MCF 10A (cell line): ENCODE results near the gene ZNF549. TPM values are rescaled to one million over a fixed set of nuclear protein-coding genes. Genes with fewer than 3 reads are reported as not detected.
A peak's percentile ranks its signal among the peaks of the same experiment; 100 is the strongest.

Experiments
- BruUV-seq: library from RNA; stranded (reverse); fragments of 400-500 nt; replicated peaks from 2 replicates; lab custom pipeline; 2021; lab: Mats Ljungman, UMichigan
- CTCF ChIA-PET: fragments of 300-600 bp; sonication (Branson Sonifier 250); formaldehyde crosslinking; extraction: SDS; loops from one replicate; lab custom pipeline; 2021; ENCODE audit warnings: antibody characterized with exemption, inconsistent platforms; lab: Yijun Ruan, JAX
- POLR2A ChIA-PET: fragments of 300-600, 350-650 bp; sonication (Branson Sonifier 250); formaldehyde crosslinking; extraction: SDS; loops from one replicate; lab custom pipeline; 2020; ENCODE audit warnings: antibody characterized with exemption, inconsistent platforms; lab: Yijun Ruan, JAX
- DNase-seq: peaks from one replicate; pipeline ENCODE4 v3.0.0-alpha.2; 2018; ENCODE audit not compliant: unreplicated experiment
- H3K27ac Mint-ChIP-seq: one replicate; pipeline ENCODE4 v1.8.0; 2022; ENCODE audit warnings: mild to moderate bottlenecking, low read depth, mixed read lengths; ENCODE audit not compliant: unreplicated experiment
- H3K27me3 Mint-ChIP-seq: one replicate; pipeline ENCODE4 v1.8.0; 2022; ENCODE audit warnings: mixed read lengths; ENCODE audit not compliant: insufficient read depth, unreplicated experiment
- H3K36me3 Mint-ChIP-seq: one replicate; pipeline ENCODE4 v1.8.0; 2022; ENCODE audit warnings: mild to moderate bottlenecking, moderate library complexity, mixed read lengths; ENCODE audit not compliant: insufficient read depth, unreplicated experiment
- H3K4me1 Mint-ChIP-seq: one replicate; pipeline ENCODE4 v1.8.0; 2022; ENCODE audit warnings: mixed read lengths; ENCODE audit not compliant: insufficient read depth, unreplicated experiment
- H3K4me3 Mint-ChIP-seq: one replicate; pipeline ENCODE4 v1.8.0; 2022; ENCODE audit warnings: mild to moderate bottlenecking, moderate library complexity, mixed read lengths; ENCODE audit not compliant: unreplicated experiment
- H3K9me3 Mint-ChIP-seq: one replicate; pipeline ENCODE4 v1.8.0; 2022; ENCODE audit warnings: mixed read lengths; ENCODE audit not compliant: unreplicated experiment
- intact Hi-C: fragments of 100-400 bp; cut with micrococcal nuclease; formaldehyde crosslinking; loops from 2 replicates; pipeline ENCODE4 v1.14.1; 2022
- total RNA-seq: library from RNA; stranded (reverse); gene quantifications from 2 replicates; pipeline ENCODE4 v1.2.3, GENCODE V29; 2022
- TF ChIP-seq, protein P1 (sequence below): fragments of 200-600 bp; IDR thresholded peaks from one replicate; pipeline ENCODE4 v1.8.0; 2022; ENCODE audit warnings: antibody characterized with exemption, mild to moderate bottlenecking; ENCODE audit not compliant: unreplicated experiment

Gene ZNF549
- total RNA-seq, 1 experiment from 2014 or later: 3.9 TPM

DNA sequence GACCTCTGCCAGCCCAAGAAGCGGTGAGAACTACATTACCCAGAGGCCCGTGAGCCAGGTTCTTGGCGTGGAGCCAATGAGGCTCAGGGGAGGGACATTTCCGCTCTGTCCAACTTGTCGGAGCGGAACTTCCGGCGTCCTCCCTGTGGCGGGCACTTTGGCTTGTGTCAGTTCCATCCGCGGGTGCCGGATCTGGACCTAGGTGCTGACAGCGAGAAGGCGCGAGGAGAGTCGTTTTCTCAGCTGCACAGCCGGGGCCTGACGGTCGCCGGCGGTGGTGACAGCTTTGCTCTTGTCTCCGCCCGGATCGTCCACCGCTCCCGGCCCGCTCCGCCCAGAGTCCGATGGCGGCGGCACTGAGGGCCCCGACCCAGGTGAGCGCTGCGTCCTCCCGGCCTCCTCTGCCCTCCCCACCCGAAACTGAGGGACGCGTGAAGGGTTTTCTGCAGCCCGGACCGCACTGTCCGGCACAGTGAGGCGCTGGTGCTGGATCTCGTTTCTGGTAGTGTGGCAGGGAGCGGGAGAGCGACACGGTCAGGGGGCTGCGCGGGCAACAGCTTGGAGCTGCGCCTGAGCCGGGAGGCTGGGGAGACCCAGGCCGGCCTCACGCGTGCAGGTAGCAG, 72.7 kb downstream of the ZNF549 start, which contains the start of gene ZNF530:
Gene ZNF530 (plus strand): TSS at position 125 of the 623 bp plus-strand sequence. CDS start 4,461 bp downstream, outside the sequence.
- Mint-ChIP-seq H3K36me3 (peaks cover 6% of the 10 kb centered on the region), H3K4me3 (peak within 1 kb of the TSS; percentile 79), H3K27ac (peak within 1 kb of the TSS; percentile 71), H3K9me3 (peaks cover 26% of the 10 kb centered on the region), H3K27me3 (no peaks in the 10 kb centered on the region), H3K4me1 (peaks cover 8% of the 10 kb centered on the region)
- ChIA-PET CTCF (interaction anchor here (0.6 to 1.0 kb wide), 5 partner anchors 24 to 630 kb away, joined by 3 to 4 read pairs (median 3); no protein-coding TSS in a partner anchor), POLR2A (interaction anchor here (0.7 to 2.1 kb wide), 9 partner anchors 10 to 215 kb away, joined by 3 to 9 read pairs (median 3); partner anchors contain the start of genes ZNF134, ZNF416, ZNF551 and ZNF552)
- intact Hi-C loops: loop anchor here (2.0 kb wide), 1 partner anchor 21 kb away; the partner anchor contains the start of gene ZNF416
- TF ChIP-seq, protein P1, sequence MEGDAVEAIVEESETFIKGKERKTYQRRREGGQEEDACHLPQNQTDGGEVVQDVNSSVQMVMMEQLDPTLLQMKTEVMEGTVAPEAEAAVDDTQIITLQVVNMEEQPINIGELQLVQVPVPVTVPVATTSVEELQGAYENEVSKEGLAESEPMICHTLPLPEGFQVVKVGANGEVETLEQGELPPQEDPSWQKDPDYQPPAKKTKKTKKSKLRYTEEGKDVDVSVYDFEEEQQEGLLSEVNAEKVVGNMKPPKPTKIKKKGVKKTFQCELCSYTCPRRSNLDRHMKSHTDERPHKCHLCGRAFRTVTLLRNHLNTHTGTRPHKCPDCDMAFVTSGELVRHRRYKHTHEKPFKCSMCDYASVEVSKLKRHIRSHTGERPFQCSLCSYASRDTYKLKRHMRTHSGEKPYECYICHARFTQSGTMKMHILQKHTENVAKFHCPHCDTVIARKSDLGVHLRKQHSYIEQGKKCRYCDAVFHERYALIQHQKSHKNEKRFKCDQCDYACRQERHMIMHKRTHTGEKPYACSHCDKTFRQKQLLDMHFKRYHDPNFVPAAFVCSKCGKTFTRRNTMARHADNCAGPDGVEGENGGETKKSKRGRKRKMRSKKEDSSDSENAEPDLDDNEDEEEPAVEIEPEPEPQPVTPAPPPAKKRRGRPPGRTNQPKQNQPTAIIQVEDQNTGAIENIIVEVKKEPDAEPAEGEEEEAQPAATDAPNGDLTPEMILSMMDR: no peak
- no TSS peak for BruUV-seq
- peak; percentile 97 for DNase-seq

DNA sequence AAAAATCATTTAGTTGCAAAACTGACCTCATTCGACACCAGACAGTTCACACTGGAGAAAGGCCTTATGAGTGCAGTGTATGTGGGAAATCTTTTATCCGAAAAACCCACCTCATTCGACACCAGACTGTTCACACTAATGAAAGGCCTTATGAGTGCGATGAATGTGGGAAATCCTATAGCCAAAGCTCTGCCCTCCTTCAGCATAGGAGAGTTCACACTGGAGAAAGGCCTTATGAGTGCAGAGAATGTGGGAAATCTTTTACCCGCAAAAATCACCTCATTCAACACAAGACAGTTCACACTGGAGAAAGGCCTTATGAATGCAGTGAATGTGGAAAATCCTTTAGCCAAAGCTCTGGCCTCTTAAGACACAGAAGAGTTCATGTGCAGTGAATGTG, 79.8 kb downstream of the ZNF549 start:
- TF ChIP-seq, protein P1: no peak
- Mint-ChIP-seq H3K27ac (no peak overlapping the region), H3K4me1 (no peaks in the 10 kb centered on the region), H3K27me3 (no peaks in the 10 kb centered on the region), H3K36me3 (peaks cover 17% of the 10 kb centered on the region), H3K4me3 (no peak overlapping the region), H3K9me3 (peaks cover 29% of the 10 kb centered on the region)
- ChIA-PET POLR2A (no interaction called here), CTCF (interaction anchor here (0.6 to 0.7 kb wide), 3 partner anchors 73 to 455 kb away, joined by 3 to 4 read pairs (median 3); no protein-coding TSS in a partner anchor)
- DNase-seq: no peak
- intact Hi-C loops: no loop called here
- no TSS peak for BruUV-seq

Other genes with a start within 250 kb of the ZNF549 start
- gene ZNF460, start 246.9 kb upstream of the ZNF549 start, total RNA-seq: 72.5 and 95.5 TPM in 2 replicates
- gene ZNF543, start 206.9 kb upstream of the ZNF549 start, total RNA-seq: 9.2 and 10.8 TPM in 2 replicates
- gene ZNF304, start 176.1 kb upstream of the ZNF549 start, total RNA-seq: 7.0 and 9.9 TPM in 2 replicates
- 6.3 and 9.8 TPM in 2 replicates for gene TRAPPC2B, start 163.8 kb upstream of the ZNF549 start, total RNA-seq
- gene ZNF547, start 163.8 kb upstream of the ZNF549 start, total RNA-seq: 3.7 and 4.3 TPM in 2 replicates
- gene ZNF548, start 137.5 kb upstream of the ZNF549 start, total RNA-seq: 23.7 and 40.1 TPM in 2 replicates
- gene ZNF17, start 116.2 kb upstream of the ZNF549 start, total RNA-seq: 7.8 and 8.3 TPM in 2 replicates
- gene ZNF749, start 92.0 kb upstream of the ZNF549 start, total RNA-seq: 19.1 and 21.2 TPM in 2 replicates
- gene VN1R1, start 70.2 kb upstream of the ZNF549 start, total RNA-seq: 0.47 TPM in 2 replicates
- gene ZNF772, start 49.8 kb upstream of the ZNF549 start, total RNA-seq: 9.9 and 10.9 TPM in 2 replicates
- gene ZNF419, start 39.6 kb upstream of the ZNF549 start, total RNA-seq: 18.4 and 19.6 TPM in 2 replicates
- 11.2 and 12.4 TPM in 2 replicates for gene ZNF773, start 27.4 kb upstream of the ZNF549 start, total RNA-seq
- 14.3 and 17.6 TPM in 2 replicates for gene ZNF550, start 32.5 kb downstream of the ZNF549 start, total RNA-seq
- gene ZNF416, start 51.6 kb downstream of the ZNF549 start, total RNA-seq: 5.0 and 5.6 TPM in 2 replicates
- gene ZIK1, start 56.8 kb downstream of the ZNF549 start, total RNA-seq: not detected in 2 replicates
- 2.4 and 2.8 TPM in 2 replicates for gene ZNF530, start 72.5 kb downstream of the ZNF549 start, total RNA-seq
- 16.4 and 18.8 TPM in 2 replicates for gene ZNF134, start 86.9 kb downstream of the ZNF549 start, total RNA-seq
- gene ZNF211, start 105.8 kb downstream of the ZNF549 start, total RNA-seq: 5.7 and 11.4 TPM in 2 replicates
- gene ZSCAN4, start 141.6 kb downstream of the ZNF549 start, total RNA-seq: not detected in 2 replicates
- gene ZNF551, start 154.6 kb downstream of the ZNF549 start, total RNA-seq: 5.8 and 6.8 TPM in 2 replicates
- gene ZNF154, start 181.8 kb downstream of the ZNF549 start, total RNA-seq: not detected in 2 replicates
- 1.9 TPM in 2 replicates for gene ZNF671, start 200.3 kb downstream of the ZNF549 start, total RNA-seq
- 9.9 and 13.3 TPM in 2 replicates for gene ZNF776, start 219.5 kb downstream of the ZNF549 start, total RNA-seq
- gene ZNF586, start 242.3 kb downstream of the ZNF549 start, total RNA-seq: 13.4 and 13.9 TPM in 2 replicates